KMS-11 (cell line): ENCODE data around the gene ANKRD1.

Experiments
- H2AFZ ChIP-seq: fragments of 200-600 bp; sonication (generic); 2 replicates; pipeline ENCODE4 v1.6.1; 2016; ENCODE audit warnings: antibody characterized with exemption, mixed run types, low read depth
- H3K27ac ChIP-seq: fragments of 200-600 bp; sonication (generic); 2 replicates; pipeline ENCODE4 v1.6.1; 2016; ENCODE audit warnings: mild to moderate bottlenecking, mixed run types
- H3K27me3 ChIP-seq: fragments of 200-600 bp; sonication (generic); 2 replicates; pipeline ENCODE4 v1.6.1; 2017; ENCODE audit warnings: mild to moderate bottlenecking, low read depth, mixed run types, moderate library complexity; ENCODE audit not compliant: insufficient read depth
- H3K36me3 ChIP-seq: fragments of 200-600 bp; sonication (generic); 2 replicates; pipeline ENCODE4 v1.6.1; 2017; ENCODE audit warnings: mild to moderate bottlenecking, mixed run types; ENCODE audit not compliant: insufficient read depth
- H3K4me1 ChIP-seq: fragments of 200-600 bp; sonication (generic); 2 replicates; pipeline ENCODE4 v1.6.1; 2016; ENCODE audit warnings: mild to moderate bottlenecking, low read depth, mixed run types; ENCODE audit not compliant: poor library complexity, severe bottlenecking
- H3K4me2 ChIP-seq: fragments of 200-600 bp; sonication (generic); 2 replicates; pipeline ENCODE4 v1.7.0; 2016; ENCODE audit warnings: mild to moderate bottlenecking, mixed run types
- H3K4me3 ChIP-seq: fragments of 200-600 bp; sonication (generic); IDR thresholded peaks from 2 replicates; pipeline ENCODE4 v1.6.1; 2017; ENCODE audit warnings: low read depth, low read length, mixed read lengths; ENCODE audit not compliant: insufficient read depth
- H3K79me2 ChIP-seq: fragments of 200-600 bp; sonication (generic); 2 replicates; pipeline ENCODE4 v1.6.1; 2016; ENCODE audit warnings: low read depth, mixed run types; ENCODE audit not compliant: insufficient read depth
- H3K9ac ChIP-seq: fragments of 200-600 bp; sonication (generic); 2 replicates; pipeline ENCODE4 v1.6.1; 2016; ENCODE audit warnings: mild to moderate bottlenecking, mixed run types
- H4K20me1 ChIP-seq: fragments of 200-600 bp; sonication (generic); 2 replicates; pipeline ENCODE4 v1.6.1; 2016; ENCODE audit warnings: mild to moderate bottlenecking, mixed run types; ENCODE audit not compliant: insufficient read depth
- CTCF ChIP-seq: fragments of 200-600 bp; sonication (generic); conservative IDR thresholded peaks from 2 replicates; pipeline ENCODE4 v1.6.1; 2017; ENCODE audit warnings: low read depth, mild to moderate bottlenecking, antibody characterized with exemption, low read length, moderate library complexity, mixed read lengths

Gene ANKRD1

DNA sequence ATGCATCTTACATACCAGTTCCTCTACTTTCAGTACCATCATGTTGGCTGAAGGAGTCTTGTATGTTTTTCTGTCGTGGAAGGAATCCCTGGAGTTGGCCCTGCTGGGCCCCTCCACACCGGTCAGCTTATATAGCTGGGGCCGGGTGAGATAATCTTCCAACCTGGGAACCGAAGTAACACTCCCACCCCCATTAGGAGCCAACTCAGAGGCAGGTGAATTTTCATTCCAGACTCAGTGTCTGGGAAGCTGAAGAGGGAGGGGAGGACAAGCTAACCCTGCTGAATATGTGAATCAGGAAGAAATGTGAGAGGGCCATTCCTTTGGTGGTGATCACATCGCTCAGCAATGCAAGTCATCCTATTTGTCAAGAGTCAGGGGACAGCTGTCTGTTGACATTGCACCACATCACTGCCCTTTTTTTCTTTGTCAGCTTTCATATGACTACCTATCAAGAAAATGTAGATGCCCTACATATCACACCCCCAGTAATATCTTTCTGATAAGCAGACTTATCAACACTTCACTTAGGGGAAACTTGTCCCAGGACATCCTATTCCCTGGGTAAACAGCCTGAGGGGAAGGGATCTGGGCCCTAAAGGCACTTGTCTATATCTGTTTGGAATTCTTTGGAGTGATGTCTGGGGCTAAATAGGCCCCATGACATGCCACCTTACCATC, at the start of gene ANKRD1:
TSS of gene ANKRD1 (minus strand) at position 102 of the 681 bp plus-strand sequence. CDS start at position 42, 60 bp downstream.
- Histone ChIP-seq H3K4me1 (no peaks in the 10 kb centered on the region), H2AFZ (no peak within 1 kb of the TSS), H3K9ac (no peak within 1 kb of the TSS), H3K4me2 (no peak within 1 kb of the TSS), H3K4me3 (no peak within 1 kb of the TSS), H3K79me2 (no peaks in the 10 kb centered on the region), H4K20me1 (no peaks in the 10 kb centered on the region), H3K27me3 (no peaks in the 10 kb centered on the region), H3K36me3 (no peaks in the 10 kb centered on the region), H3K27ac (no peak within 1 kb of the TSS)
- no peak for TF ChIP-seq CTCF

DNA sequence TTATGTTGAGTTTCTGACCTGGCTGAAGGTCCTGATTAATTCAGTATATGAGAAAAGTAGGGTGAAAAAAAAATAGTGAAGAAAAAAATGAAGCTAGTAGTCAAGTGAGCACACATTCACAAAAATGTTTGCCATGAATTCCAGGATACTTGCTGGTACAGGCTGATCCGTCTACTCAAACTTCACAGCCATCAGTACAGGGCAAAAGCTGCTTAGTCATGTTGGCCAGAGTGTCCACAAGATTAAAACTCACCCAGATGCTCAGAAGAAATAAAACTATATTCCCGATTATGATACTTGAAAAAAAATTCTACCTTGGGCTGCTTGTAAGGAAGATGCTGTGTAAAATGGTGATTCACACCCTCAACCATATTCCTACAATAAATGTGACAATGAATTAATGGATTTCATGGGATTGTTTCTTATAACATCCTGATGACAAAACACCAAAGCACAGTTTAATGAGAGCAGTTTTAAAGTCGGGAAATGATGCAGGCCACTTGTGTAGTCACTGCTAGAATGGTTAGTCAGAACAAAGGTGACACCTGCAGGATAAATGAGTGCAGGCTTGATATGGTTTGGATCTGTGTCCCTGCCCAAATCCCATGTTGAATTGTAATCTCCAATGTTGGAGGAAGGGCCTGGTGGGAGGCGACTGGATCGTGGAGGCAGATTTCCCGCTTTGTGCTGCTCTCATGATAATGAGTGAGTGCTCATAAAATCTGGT, 49.2 kb upstream of the ANKRD1 start:
- Histone ChIP-seq H3K4me2 (no peak overlapping the region), H3K27ac (no peak overlapping the region), H3K36me3 (no peaks in the 10 kb centered on the region)

DNA sequence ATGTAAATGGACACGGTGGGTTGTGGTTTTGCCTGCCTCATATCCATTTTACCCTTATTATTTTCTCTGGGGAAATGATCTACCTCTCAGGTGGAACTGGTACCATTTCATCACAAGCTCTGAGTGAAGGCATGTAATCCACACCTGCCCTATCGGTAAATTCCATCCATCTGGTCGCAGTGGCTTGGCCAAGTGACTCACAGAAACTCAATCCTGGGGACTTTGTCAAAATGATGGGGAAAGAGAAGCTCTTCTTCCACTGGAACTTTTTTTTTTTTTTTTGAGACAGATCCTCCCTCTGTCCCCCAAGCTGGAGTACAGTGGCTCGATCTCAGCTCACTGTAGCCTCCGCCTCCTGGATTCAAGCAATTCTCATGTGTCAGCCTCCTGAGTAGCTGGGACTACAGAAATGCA, 48.2 kb upstream of the ANKRD1 start:
- Histone ChIP-seq H3K36me3 (no peaks in the 10 kb centered on the region), H4K20me1 (no peaks in the 10 kb centered on the region), H3K27ac (no peak overlapping the region), H3K27me3 (no peaks in the 10 kb centered on the region), H3K4me3 (no peak overlapping the region), H3K4me2 (no peak overlapping the region), H3K9ac (no peak overlapping the region), H2AFZ (no peak overlapping the region), H3K79me2 (no peaks in the 10 kb centered on the region), H3K4me1 (no peaks in the 10 kb centered on the region)
- no peak for TF ChIP-seq CTCF

More for the DNA sequence above, 49.2 kb upstream of the ANKRD1 start:
- no peak overlapping the region for H3K9ac ChIP-seq
- no peak for TF ChIP-seq CTCF
- no peaks in the 10 kb centered on the region for H3K27me3 ChIP-seq
- H3K79me2 ChIP-seq = no peaks in the 10 kb centered on the region
- no peak overlapping the region for H2AFZ ChIP-seq
- no peak overlapping the region for H3K4me3 ChIP-seq
- H3K4me1 ChIP-seq = no peaks in the 10 kb centered on the region
- no peaks in the 10 kb centered on the region for H4K20me1 ChIP-seq

- no peak for TF ChIP-seq CTCF
- H3K27ac ChIP-seq = no peak overlapping the region
- H3K4me2 ChIP-seq = no peak overlapping the region
- no peak overlapping the region for H2AFZ ChIP-seq
- no peak overlapping the region for H3K9ac ChIP-seq
- H3K27me3 ChIP-seq = no peaks in the 10 kb centered on the region
- H3K36me3 ChIP-seq = no peaks in the 10 kb centered on the region
- H3K4me1 ChIP-seq = no peaks in the 10 kb centered on the region
- H3K4me3 ChIP-seq = no peak overlapping the region
- no peaks in the 10 kb centered on the region for H3K79me2 ChIP-seq
- H4K20me1 ChIP-seq = no peaks in the 10 kb centered on the region
Measured at GRCh38 chr10:90968328-90969081, 47.6 kb upstream of the ANKRD1 start.
